Kidney epithelial cell (primary cell): ENCODE data around the gene RNF149. TPM values are rescaled to one million over a fixed set of nuclear protein-coding genes. Genes with fewer than 3 reads are reported as not detected.
"Not testable (repeated sequence)": the region's sequence is repeated elsewhere in the genome, so short reads cannot be mapped to it uniquely, and the experiment has no call there.

Experiments
- DNase-seq: peaks from one replicate; pipeline ENCODE4 v3.0.0-alpha.2; 2010; ENCODE audit warnings: low read depth
- H3K27me3 ChIP-seq: 2 replicates; pipeline ENCODE4 v1.6.0; 2011; ENCODE audit warnings: low read length; ENCODE audit not compliant: control insufficient read depth, insufficient read depth
- H3K36me3 ChIP-seq: 2 replicates; pipeline ENCODE4 v1.5.1; 2011; ENCODE audit warnings: low read length; ENCODE audit not compliant: control insufficient read depth, insufficient read depth
- H3K4me3 ChIP-seq: 2 replicates; pipeline ENCODE4 v1.5.1; 2011; ENCODE audit warnings: low read depth, mild to moderate bottlenecking, control low read depth, low read length
- total RNA-seq: library from RNA; depleted of rRNA; stranded (reverse); fragments of >200 nt; gene quantifications from 2 replicates; pipeline ENCODE4 v1.2.3, GENCODE V29; 2015
- TF ChIP-seq, protein P1 (sequence below): IDR thresholded peaks from 2 replicates; pipeline ENCODE4 v1.5.1; 2011; ENCODE audit warnings: mild to moderate bottlenecking, moderate library complexity, low read length, control low read depth, inconsistent platforms; ENCODE audit not compliant: insufficient read depth, poor library complexity, severe bottlenecking

RNF149 gene
- total RNA-seq, 1 donor from 2014 or later: 66.2 TPM

DNA sequence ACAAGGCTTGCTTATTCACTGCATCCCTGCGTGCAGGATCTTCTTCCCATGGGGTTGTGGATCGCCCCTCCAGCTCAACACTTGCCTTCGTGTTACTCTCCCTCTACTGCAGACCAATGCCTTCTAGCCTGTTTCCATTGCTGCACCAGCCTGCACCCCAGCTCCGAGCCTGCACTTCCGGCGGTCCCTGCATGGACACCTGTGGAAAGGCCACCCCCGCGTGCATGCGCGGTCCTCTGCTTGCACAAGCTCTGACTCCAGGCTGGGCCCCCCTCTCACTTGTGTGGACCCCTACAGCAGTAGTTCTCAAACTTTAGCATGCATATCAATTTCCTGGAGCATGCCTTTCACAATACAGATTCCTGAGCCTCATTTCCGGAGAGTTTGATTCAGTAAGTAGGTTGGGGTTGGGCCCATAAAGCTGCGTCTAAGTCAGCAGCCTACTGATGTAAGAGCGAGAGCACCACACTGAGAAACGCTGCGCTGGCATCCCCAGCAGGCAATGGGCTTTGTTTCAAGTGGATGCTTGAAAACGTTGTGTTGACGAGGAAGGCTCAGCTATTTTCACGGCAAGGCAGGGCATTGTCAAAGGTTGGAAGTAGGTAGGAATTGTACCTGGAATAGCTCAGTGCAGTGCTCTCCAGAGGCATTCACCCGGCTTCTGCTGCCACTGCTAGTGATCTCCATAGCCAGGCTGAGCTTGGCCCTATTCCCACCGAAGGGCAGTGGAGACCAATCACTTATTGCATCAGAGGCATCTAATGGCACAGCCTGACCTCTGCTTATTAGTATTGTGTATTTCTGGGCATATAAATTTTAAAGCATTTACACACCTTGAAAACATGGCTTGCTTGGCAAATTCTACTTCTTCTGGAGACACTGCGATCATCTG lies 46.2 kb upstream of the RNF149 start:
- Histone ChIP-seq H3K27me3 (no peaks in the 10 kb centered on the region), H3K36me3 (no peaks in the 10 kb centered on the region), H3K4me3 (no peak overlapping the region)
- TF ChIP-seq, protein P1, sequence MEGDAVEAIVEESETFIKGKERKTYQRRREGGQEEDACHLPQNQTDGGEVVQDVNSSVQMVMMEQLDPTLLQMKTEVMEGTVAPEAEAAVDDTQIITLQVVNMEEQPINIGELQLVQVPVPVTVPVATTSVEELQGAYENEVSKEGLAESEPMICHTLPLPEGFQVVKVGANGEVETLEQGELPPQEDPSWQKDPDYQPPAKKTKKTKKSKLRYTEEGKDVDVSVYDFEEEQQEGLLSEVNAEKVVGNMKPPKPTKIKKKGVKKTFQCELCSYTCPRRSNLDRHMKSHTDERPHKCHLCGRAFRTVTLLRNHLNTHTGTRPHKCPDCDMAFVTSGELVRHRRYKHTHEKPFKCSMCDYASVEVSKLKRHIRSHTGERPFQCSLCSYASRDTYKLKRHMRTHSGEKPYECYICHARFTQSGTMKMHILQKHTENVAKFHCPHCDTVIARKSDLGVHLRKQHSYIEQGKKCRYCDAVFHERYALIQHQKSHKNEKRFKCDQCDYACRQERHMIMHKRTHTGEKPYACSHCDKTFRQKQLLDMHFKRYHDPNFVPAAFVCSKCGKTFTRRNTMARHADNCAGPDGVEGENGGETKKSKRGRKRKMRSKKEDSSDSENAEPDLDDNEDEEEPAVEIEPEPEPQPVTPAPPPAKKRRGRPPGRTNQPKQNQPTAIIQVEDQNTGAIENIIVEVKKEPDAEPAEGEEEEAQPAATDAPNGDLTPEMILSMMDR: no peak
- DNase-seq: no peak

DNA sequence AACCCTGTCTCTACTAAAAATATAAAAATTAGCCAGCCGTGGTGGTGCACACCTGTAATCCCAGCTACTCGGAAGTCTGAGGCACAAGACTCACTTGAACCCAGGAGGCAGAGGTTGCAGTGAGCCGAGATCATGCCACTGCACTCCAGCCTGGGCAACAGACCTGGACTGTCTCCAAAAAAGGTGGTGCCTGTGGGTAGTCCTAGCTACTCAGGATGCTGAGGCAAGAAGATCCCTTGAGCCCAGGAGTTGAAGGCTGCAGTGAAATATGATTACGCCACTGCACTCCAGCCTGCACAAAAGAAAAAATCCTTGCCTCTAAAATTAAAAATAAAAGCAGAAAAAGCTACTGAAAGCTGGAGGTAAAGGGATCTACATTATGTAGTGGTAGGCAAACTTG lies 44.1 kb upstream of the RNF149 start:
- H3K27me3 ChIP-seq, H3K36me3 ChIP-seq, DNase-seq, H3K4me3 ChIP-seq: not testable (repeated sequence)

DNA sequence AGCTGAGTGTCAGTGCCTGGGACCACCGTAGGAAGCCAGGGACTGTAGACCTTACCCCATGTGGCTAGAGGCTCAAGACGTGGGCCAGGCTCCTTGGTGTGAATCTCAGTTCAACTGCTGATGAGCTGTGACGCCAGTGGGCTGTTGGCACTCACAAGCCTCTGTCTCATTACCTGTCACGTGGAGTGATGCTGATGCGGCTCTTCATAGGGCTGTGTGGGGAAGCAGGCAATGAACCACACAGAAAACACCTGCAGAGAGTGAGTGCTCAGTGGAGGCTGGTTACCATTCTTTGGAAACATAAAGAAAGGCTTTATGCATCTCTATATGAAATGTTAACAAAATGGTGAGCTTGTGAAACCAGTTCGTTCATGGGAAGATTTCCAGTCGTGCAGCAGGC lies 42.7 kb upstream of the RNF149 start:
- Histone ChIP-seq H3K27me3 (no peaks in the 10 kb centered on the region), H3K4me3 (no peak overlapping the region), H3K36me3 (no peaks in the 10 kb centered on the region)
- TF ChIP-seq, protein P1: no peak
- no peak for DNase-seq

DNA sequence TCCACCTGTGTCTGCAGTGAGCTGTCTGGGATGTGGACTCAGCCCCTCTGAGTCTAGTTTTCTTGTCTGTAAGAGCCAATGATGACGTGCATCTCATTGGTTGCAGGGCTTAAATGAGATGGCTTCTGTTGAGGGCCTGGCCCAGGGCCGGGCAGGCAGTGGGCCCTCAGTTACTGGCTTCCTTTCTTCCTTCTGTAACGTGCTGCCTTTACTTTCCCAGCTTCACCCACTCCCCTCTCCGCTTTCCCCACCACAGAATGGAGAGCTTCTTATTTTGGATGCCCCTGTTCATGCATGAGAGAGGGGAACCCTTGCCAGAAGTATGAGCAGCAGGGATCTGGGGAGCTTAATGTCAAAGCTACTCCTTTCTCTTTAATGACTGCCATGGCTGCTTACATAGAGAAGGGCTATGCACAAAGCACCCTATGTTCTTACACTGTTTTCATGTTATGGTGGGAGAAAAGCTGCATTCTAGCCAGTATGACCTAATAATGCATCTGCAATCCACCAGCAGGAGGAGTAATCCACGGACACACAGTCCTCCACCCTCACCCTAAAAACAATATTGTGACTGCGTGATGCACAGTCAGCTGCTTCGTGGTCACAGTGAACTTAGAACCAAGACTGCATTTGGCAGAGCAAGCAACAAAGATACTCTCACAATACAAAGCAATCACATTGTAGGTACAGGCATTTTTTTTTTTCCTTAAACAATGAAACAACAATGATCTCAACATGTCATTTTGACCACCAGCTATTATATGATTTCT lies 41.6 kb upstream of the RNF149 start:
- DNase-seq: no peak
- Histone ChIP-seq H3K4me3 (no peak overlapping the region), H3K27me3 (no peaks in the 10 kb centered on the region), H3K36me3 (no peaks in the 10 kb centered on the region)
- TF ChIP-seq, protein P1: peak; percentile 48

DNA sequence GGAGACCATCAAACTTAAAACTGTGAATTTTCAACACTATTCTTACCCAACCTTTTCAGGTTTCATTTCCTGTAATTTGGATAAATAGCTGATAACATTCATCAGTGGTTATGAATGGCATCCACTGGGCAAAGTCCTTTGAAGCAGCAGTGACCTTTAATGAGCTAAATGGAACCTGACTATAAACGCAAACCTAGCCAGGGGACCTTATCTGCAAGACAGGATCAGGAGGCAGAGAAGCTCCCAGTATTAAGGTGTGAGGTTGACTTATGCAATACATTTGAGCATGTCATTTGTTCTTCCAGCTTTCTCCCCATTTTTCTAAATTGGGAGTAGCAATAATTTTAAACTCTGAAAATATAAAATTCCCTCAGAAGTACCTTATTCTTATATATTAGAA lies 40.4 kb upstream of the RNF149 start:
- no peak for DNase-seq
- H3K36me3 ChIP-seq: no peaks in the 10 kb centered on the region
- no peaks in the 10 kb centered on the region for H3K27me3 ChIP-seq
- H3K4me3 ChIP-seq: no peak overlapping the region
- TF ChIP-seq, protein P1: no peak

DNA sequence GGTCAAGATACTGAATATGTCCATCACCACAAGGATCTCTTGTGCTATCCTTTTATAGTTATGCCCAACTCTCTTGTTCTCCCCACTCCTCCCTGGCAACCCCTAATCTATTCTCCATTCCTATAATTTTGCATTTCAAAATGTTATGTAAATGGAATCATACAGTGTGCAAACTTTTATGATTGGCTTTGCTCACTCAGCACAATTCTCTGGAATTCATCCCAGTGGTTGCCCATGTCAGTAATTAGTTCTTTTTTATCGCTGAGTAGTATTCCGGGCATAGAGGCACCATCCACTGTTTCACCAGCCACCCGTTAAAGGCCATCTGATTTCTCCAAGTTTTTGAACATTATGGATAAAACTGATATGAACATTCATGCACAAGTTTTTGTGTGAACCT lies 38.4 kb upstream of the RNF149 start:
- Histone ChIP-seq H3K36me3 (no peaks in the 10 kb centered on the region), H3K27me3 (no peaks in the 10 kb centered on the region), H3K4me3 (no peak overlapping the region)
- no peak for DNase-seq
- TF ChIP-seq, protein P1: no peak
